ENCODE measurements around the gene SLAIN1. TPM values are rescaled to one million over a fixed set of nuclear protein-coding genes. Genes with fewer than 3 reads are reported as not detected.

Gene SLAIN1
- total and polyA plus RNA-seq, 8 donors = 3.7 to 26.8 (median 12.1) TPM; not detected in 1

DNA sequence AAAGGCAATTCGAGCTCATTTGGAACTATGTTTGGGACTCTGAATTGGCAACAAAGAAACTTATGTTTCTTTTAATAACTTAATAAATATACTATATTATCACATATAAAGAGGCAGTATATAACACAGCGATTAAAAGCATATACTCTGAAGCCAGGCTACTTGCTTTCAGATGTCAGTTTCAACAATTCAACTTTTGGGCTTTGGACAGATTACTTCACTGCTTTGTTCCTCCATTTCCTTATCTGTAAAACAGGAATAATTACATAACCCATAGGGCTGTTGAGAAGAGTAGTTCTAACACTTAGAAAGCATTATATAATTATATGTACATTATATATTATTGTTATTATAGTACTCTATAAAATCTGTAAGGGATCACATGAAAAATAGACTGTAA is 113.9 kb downstream of the SLAIN1 start:
- TF ChIP-seq POLR2AphosphoS5 (IDR thresholded peaks at IDR 0.05) = no peak
- no peak for TF ChIP-seq POLR2A (IDR thresholded peaks at IDR 0.05)
- Histone ChIP-seq H3K9me3 (no peaks in the 10 kb centered on the region), H3K27ac (no peak overlapping the region), H3K27me3 (no peaks in the 10 kb centered on the region), H3K4me3 (no peak overlapping the region), H3K36me3 (no peaks in the 10 kb centered on the region), H3K4me1 (no peaks in the 10 kb centered on the region)
- WGBS, 5 donors = 77 to 82% (median 80%) methylated on average over 2 of the region's 2 CpGs
- DNase-seq = no peak
- intact Hi-C loops (cut with DNase I; ENCODE audit: low total_unique reads) = no loop called here

DNA sequence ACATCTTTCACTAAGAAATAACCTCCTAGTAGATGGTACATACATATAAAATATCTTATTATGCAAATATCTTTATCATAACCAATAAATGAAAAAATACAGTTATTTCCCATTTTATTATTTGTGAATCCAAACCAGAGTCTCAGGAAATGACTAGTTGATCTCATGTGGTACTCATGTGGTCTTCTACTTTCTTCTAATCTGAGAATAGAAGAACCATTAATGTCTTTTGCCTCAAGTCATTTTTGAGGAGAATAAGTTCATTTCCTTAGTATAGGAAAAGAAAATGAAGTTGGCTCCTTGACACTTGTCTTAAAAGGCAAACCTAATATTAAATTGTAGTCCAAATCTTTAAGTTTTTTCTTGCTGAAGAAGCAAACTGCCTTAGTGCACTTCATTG is 114.5 kb downstream of the SLAIN1 start:
- Histone ChIP-seq H3K9me3 (no peaks in the 10 kb centered on the region), H3K27ac (no peak overlapping the region), H3K36me3 (no peaks in the 10 kb centered on the region), H3K4me1 (no peaks in the 10 kb centered on the region), H3K4me3 (no peak overlapping the region), H3K27me3 (no peaks in the 10 kb centered on the region)
- no peak for TF ChIP-seq POLR2A (IDR thresholded peaks at IDR 0.05)
- TF ChIP-seq POLR2AphosphoS5 (IDR thresholded peaks at IDR 0.05) = no peak
- no peak for TF ChIP-seq CTCF (IDR thresholded peaks at IDR 0.05)
- no peak for TF ChIP-seq EP300 (IDR thresholded peaks at IDR 0.05)
- no peak for DNase-seq
- intact Hi-C loops (cut with DNase I; ENCODE audit: low total_unique reads) = no loop called here

Small RNA genes lying within 50 kb of the gene (small RNA-seq; reads per million reads assigned to genes)
- gene MIR3665 (0 reads per million in 4 donors), gene SPTLC1P5 (0 reads per million in 4 donors)

Other genes starting within 250 kb of the SLAIN1 start
- 1 to 10 TPM in 1 of 5 donors, under 1 TPM in 1, not detected in 3; 0.45 to 1.7 TPM for gene SCEL, start 162.0 kb upstream of the SLAIN1 start, total RNA-seq
- gene SCEL, start 162.0 kb upstream of the SLAIN1 start, polyA plus RNA-seq = 10 to 100 TPM in 1 of 3 donors, under 1 TPM in 1, not detected in 1; 0.19 to 76.8 TPM
- 10 to 100 TPM in 4 of 5 donors, 1 to 10 TPM in 1; 3.6 to 72.1 (median 16.2) TPM for gene EDNRB, start 221.1 kb downstream of the SLAIN1 start, total RNA-seq
- gene EDNRB, start 221.1 kb downstream of the SLAIN1 start, polyA plus RNA-seq = 10 to 100 TPM in 1 of 3 donors, 1 to 10 TPM in 2; 2.3 to 11.6 (median 8.4) TPM

Measured in stomach (tissue), 9 donors.